ENCODE data around the gene SEMG1.

The SEMG1 gene

GRCh38 chr20:45206725-45207124 lies at the start of gene SEMG1:
SEMG1 (plus strand) TSS chr20:45207033; CDS start chr20:45207054, 21 bp downstream.
- no peak for DNase-seq (ENCODE audit: extremely low read depth, low read depth)
- TF ChIP-seq CTCF (IDR thresholded peaks at IDR 0.05; ENCODE audit: low read depth, low read length) = no peak

- no peak for DNase-seq (ENCODE audit: extremely low read depth, low read depth)
Measured at GRCh38 chr20:45157962-45158361, 48.9 kb upstream of the SEMG1 start.

GRCh38 chr20:45163083-45163803 lies 43.6 kb upstream of the SEMG1 start:
- DNase-seq (ENCODE audit: extremely low read depth, low read depth) = no peak

More at GRCh38 chr20:45157962-45158361, 48.9 kb upstream of the SEMG1 start:
- no peak for TF ChIP-seq CTCF (IDR thresholded peaks at IDR 0.05; ENCODE audit: low read depth, low read length)

GRCh38 chr20:45164906-45165305 lies 41.9 kb upstream of the SEMG1 start:
- no peak for DNase-seq (ENCODE audit: extremely low read depth, low read depth)

More at GRCh38 chr20:45163083-45163803, 43.6 kb upstream of the SEMG1 start:
- TF ChIP-seq CTCF (IDR thresholded peaks at IDR 0.05; ENCODE audit: low read depth, low read length) = no peak

GRCh38 chr20:45173522-45173921 lies 33.3 kb upstream of the SEMG1 start:
- no peak for DNase-seq (ENCODE audit: extremely low read depth, low read depth)
- TF ChIP-seq CTCF (IDR thresholded peaks at IDR 0.05; ENCODE audit: low read depth, low read length) = no peak

More at GRCh38 chr20:45164906-45165305, 41.9 kb upstream of the SEMG1 start:
- TF ChIP-seq CTCF (IDR thresholded peaks at IDR 0.05; ENCODE audit: low read depth, low read length) = no peak

GRCh38 chr20:45174434-45175364 lies 32.1 kb upstream of the SEMG1 start, which contains the start of gene PI3:
PI3 (plus strand) TSS chr20:45174902; CDS start chr20:45174923, 21 bp downstream.
- TF ChIP-seq CTCF (IDR thresholded peaks at IDR 0.05; ENCODE audit: low read depth, low read length) = no peak
- no peak for DNase-seq (ENCODE audit: extremely low read depth, low read depth)

All from AG09319 (cell line).